GM18502 (cell line): ENCODE results near the gene MPPED2.
A peak's percentile ranks its signal among the peaks of the same experiment; 100 is the strongest.

Source experiments
- ATAC-seq: cut with Tn5 transposase; IDR thresholded peaks from one replicate; pipeline ENCODE4 v1.9.1; 2021; ENCODE audit warnings: mild to moderate bottlenecking; ENCODE audit not compliant: unreplicated experiment, poor library complexity

MPPED2 gene, protein sequence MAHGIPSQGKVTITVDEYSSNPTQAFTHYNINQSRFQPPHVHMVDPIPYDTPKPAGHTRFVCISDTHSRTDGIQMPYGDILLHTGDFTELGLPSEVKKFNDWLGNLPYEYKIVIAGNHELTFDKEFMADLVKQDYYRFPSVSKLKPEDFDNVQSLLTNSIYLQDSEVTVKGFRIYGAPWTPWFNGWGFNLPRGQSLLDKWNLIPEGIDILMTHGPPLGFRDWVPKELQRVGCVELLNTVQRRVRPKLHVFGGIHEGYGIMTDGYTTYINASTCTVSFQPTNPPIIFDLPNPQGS

DNA sequence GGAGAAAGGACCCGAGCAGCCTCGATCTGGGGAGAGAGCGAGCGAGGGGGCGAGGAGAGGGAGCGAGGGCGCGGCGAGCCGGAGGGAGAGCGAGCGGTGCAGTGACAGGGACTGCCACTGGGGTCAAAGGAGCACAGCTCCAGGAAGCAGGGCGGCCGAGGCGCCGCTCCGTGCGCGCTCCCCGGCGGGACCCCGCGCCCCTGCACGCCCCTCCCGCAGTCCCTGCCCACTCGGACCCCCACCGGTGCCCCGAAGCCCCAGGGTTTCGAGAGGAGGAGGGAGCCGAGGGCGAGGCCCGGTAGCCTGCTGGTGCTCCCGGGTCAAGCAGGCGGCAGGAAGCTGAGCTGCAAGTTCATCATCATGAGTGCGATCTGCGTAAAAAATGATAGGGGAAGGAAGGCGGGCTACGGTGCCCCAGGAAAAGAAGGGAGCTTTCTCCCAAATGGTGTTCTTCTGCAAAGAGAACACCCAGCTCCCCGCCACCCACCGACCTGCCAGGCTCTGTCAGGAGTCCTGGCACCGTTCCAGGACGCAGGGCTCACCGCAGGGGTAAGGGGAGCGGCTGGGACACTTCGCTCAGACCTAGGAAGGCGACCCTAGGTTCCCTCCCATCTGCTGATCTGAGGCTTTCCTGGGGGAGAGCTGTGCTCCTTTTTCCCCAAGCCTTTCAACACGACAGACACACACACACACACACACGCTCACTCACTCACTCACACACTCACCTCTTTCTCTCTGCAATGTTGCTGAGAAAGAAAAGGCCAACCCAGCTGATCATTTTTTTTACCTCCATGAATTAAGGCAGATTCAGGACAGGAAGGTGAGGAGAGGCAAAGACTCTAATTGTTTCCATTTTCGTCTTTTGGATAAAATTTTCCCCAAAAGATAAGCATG, at the start of gene MPPED2:
MPPED2 (minus strand) TSS at position 103 of the 894 bp plus-strand sequence. CDS start 5,980 bp downstream, outside the sequence.
- peak; percentile 96 for ATAC-seq

DNA sequence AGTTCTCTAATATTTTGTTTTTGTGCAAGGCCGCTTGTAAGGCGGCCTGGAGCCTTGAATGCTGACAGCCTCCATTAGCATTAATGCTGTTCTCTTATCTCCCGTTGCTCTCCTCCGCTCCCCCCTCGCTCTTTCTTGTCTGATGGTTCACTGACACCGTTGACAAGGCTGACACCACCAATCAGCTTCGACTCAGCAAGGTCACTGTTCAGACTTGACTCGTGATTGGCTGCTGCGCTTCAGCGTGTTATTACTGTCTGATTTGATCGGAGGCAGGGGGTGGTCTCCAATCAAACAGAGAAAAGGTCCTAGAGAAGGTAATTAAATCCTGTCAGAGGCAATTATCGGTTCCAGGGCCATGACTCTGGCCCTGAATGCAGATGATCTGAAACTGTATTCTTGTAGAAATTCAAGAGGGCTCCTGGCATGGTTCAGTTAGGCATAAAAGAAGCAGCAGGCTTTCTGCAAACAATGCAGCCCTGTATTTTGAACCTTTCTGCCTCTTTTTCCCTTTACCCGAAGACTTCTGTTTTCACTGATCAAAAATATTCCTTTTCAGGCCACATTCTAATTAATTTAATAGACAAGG, 49.3 kb upstream of the MPPED2 start:
- no peak for ATAC-seq

DNA sequence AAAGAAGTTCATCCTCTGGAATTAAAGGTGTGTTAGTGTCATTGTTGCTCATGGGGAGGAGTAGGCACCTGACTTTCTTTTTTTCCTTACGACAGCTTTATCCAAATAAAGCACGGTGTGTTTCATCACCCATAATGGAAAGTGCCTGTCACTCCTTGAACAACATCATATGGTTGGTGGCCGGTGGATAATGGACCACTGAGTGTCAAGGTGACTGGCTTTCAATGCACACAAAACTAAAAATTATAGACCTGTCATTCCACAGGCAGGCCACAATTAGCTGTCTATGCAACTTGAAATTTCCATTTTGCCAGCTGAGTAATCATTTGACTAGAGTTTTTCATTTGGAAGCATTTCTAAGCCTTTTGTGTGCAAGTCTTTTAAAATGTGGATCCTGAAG, 45.0 kb upstream of the MPPED2 start:
- no peak for ATAC-seq

DNA sequence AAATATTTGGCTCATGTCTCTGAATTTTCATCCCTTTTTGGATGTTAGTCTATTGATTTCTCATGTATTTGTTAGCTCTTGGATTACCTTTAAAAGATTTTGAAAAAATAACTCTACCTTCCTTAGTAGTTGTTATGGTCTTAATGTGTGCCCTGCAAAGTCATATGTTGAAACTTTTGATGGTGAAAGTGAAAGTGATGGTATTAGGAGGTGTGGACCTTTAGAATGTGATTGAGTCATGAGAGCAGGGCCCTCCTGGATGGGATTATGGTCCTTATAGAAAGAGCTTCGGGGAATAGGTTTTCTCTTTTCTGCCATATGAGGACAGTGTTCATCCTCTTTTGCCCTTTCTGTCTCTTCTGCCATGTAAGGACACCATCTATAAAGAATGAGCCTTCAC, 33.6 kb upstream of the MPPED2 start:
- peak; percentile 48 for ATAC-seq

DNA sequence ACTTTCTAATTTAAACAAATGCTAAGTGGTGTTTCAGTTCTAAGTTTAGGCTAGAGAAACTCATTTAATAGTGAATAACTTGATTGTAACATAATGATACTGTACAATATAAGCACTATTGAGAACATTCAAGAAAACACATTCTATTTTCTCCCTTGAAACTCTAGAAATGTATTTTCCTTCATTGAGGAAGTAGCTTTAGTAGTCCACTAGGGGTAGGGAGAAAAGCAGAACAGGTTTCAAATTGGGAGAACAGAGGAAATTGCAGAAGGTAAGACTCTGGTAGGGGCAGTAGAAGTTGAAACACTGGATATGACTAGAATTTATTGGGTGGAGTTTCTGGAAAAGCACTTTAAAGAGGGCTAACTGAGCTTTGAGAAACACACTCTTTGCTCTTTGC, 31.6 kb upstream of the MPPED2 start:
- no peak for ATAC-seq

DNA sequence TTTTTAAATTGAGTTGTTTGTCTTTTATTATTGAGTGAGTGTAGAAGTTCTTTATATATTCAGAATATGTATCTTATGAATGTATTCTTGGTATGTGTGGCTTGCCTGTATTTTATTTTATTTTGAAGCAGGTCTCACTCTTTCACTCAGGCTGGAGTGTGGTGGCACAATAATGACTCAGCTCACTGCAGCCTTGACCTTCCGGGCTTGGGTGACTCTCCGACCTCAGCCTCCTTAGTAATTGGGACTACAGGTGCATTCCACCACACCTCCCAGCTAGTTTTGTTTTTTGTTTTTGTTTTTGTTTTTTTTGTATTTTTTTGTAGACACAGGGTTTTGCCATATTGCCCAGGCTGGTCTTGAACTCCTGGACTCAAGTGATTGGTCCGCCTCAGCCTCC, 24.5 kb upstream of the MPPED2 start:
- ATAC-seq, result no peak

DNA sequence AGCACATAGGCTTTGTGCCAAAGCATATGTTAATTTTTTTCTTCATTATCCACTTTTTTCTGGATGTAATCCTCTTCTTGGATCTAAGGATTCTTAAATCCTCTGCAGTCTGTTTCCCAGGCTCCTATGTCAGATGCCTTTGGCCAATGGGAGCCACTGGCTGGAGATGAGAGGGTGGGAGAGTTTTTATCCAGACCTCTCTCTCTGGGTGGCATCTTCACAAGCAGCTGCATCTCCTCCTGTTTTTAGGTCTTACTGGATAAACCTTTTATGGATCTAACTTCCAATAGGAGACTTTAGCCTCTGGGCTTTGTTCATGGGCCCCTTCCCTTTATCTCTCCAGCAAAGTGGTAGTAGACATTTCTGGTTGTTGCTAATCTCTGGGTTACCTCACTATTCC, 22.4 kb upstream of the MPPED2 start:
- ATAC-seq, result no peak

DNA sequence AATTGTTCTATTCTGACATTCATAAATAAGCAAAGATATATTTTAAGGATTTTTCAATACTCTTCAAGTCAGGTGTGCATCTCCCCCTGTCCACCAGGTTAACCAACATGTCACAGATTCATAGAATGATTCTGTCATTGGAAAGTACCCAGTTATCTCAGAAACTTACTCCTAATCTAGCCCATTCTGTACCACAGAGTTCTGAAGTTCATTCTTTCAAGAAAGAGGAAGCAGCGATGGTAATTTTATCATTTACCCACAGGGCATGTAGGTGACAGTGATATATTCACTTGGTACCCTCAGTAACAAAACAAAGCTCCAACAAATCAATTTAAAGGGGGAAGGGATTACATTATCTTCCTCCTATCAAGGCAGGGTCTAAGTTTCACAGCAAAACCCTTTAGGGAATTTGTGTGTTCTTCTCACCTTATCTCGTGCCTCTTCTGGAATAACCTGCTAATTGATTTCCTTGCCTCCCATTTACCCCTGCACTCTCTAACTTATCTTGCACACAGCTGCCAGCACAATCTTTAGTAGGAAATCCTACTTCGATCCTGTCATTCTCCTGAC, 19.0 kb upstream of the MPPED2 start:
- ATAC-seq, result peak; percentile 75

DNA sequence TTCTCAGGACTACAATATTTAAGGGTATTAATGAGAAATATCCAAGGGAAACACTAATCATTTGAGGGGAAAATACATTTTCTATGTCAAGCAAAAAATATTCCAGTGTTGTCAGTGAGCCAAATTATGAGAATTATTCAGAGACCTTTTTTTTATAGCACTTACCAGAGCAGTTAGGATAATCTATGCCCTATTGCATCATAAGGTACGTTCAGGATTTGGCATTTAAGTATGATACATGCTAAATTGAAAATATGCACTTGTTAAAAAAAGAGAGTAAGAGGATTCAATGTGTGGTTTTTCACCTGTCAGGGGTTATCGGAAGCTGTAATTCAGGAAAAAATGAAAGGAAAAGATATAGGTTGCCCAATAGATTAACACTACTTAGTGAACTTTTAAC, 17.2 kb upstream of the MPPED2 start:
- no peak for ATAC-seq

DNA sequence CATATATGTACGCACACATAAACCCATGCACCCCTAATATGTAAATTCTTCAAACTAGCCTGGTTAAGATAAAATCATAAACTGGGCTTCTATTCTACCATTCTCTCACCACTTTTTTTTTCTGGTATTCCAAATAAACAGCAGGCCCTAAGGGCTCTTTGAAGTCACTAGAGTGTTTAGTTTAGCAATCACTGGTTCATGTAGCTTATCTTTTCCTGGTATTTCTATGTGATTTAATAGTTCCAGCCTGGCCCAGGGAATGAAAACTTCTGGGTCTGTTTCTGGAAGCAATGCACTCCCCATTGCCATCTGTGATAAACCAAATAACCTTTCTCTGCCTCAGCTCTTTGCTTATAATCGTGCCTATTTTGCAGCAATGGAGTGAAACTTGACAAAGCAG, 10.7 kb upstream of the MPPED2 start:
- no peak for ATAC-seq

DNA sequence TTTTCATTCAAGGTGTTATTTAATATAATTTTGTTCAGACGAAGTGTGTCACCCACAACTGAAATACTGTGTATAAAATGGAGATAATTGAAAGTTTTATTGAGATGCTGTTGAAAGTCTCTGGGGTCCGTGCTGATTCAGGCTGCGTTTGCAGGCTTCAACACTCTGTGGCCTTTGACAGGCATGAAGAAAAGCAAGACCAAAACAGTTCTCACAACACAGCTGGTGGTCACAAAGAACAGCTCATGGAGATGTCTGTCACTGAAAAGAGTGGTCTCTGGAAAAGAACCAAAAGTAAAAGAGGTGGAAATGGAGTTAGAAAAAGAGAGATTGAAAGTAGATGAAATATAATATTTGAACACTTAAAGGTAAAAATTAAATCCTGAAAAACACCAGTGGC, 9.8 kb upstream of the MPPED2 start:
- no peak for ATAC-seq

DNA sequence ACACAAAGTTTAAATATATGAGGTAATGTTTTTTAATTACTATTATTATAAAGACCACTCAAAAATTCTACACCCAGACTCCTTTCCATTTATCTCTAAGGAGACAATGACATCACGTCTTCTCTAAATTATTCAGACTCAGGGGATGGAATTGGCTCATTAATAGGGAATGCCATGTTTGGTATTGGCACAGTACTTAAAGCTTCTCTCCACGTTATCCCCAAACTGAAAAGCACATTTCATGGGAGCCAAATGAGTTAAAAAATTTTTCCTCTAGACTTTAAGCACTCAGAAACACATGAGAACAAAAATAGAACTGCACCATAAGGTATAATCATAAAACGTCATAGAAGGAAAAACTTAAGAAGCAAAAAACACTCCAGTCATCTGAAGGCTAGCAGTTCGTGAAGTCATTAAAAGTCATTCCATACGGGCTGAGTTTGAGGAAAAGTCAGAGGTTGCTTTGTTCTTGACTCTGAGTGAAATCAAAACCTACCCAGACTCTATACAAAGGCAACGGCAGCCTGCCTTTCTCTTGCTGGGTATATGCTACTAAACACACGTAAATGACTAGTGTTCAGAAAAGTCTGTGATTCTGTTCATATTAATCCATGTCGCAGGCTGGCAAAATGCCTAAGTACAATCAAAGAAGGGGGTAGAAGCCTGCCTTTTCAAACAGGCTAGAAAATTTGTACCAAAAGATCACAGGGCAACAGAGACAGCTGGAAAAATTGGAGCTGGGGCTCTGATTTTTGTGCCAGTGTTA, 8.7 kb upstream of the MPPED2 start:
- no peak for ATAC-seq

DNA sequence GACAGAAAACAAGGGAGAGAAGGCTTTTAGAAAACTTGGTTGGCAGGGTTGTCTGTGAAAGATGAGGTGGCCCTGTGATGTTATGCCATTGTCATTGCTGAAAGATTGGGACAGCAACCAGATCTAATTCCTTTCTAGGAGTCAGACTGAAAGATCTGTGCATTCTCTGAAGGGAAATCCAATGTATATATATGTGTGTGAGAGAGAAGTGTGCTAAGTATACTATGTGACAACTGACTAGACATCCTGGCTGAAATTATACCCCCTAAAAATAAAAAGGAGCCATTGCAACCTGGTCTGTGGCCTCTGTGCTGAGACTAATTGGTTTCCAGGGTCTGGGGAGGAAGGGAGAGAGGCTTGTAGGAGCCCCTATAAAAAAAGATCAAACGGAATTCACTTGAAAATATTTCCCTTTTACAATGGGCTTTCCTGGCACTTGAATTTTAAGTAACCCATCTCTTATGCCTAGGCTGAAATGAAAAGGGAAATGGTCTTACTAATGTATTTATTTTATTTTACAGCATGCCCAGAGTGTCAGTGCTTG, 1.2 kb upstream of the MPPED2 start:
- no peak for ATAC-seq

DNA sequence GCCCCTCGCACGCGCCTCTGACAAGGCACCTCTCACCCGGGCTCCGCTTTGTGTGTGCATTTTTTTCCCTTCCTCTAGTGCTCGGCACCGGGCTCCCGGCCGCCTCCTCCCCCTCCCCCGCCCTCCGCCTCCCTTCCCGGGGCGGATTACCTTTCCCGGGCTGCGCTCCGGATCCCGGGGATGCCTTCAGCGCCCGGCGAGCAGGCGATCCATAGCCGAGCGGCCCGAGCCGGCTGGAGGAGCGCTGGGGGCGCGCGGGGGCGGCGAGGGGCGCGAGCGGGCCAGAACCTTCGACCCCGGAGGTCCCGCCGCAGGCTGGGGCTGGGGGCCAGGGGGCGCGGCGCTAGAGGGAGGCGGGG, 282 bp downstream of the MPPED2 start:
- ATAC-seq, result peak; percentile 28

DNA sequence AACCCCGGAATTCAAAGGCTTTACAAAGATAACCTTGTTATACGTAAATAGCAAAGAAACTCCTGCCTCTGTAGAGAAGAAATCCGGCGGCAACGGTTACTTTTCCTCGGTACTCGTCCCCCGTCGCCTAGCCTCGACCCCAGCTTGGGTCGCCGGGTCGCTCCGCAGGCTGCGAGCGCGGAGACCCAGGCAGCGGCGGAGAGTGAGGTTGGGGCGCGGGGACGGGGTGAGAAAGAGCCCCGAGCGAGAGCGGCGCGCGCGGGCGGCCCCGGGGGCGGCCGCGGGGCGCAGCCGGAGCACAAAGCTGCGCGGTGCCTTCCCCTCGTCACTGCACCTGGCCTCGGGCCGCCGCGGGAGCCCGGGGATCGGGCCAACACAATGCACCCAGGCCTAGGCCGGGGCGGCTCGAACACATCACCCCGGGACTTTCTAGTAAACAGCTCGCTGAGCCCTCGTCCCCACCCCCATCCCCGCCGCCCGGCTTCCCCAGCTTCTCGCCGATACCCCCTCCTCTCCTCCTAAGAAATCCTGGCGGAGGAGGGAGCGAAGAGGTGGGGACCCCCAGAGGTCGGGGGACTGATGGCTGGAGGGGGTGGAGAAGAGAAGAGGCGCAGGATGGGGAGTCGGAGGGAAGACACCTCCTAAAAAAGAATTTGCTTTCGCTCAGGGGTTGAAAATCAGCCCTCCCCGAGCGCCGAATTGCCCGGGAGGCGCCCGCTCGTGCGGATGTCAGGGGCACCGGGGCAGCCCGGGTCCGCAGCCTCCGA, 845 bp downstream of the MPPED2 start:
- peak; percentile 36 for ATAC-seq

DNA sequence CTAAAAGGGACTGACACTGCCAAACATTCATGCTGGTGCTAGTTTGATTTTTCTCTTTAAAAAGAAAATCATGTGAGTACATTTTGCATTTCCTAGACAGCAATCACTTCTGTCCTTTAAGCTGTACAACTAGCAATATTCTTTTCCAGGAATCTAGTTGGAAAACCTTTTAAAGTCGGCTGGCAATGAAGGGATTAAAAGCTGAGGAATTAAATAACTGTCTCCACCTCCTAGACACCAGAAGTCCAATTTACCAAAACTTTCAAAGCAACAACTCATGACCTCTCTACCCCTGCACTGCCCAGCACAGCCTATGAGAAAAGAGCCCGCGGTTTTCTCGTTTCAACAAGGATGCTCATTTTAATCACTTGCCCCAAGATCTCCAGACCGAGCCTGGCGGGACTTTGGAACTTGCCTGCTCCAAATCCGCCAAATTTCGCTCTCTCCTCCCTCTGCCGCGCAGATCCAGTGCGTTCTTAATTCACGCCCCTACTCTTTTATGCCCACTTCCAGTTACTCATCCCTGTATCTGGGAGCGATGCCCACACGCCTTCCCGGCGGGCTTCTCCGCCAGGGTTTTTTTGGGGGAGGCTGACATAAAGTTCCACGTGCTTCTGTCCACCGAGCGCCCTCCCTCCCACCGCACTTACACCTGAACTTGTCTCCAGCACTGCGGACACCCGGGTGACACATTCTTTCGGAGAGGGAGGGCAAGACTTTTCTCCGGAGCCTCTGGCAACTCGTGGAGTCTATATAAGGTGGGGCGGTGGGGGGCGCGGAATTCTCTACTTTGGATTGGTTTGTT, 2.5 kb downstream of the MPPED2 start:
- no peak for ATAC-seq

DNA sequence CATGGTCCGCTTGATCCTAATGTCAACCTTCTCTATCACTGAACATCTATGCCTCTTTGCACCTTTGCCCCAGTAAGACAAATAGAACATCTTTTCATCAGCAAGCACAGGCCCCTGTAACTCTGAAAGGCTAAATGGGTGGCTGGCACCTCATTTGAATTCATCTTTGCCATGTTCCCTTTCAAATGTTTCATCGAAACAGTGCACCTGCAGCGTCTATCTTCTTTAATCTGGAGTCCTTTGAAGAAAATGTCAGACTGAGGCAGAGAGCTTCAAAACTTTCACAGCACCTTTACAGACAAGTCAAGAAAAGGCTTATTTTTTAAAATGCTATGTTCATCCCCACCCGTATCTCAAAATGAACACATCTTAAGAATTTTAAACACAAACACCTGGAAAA, 3.4 kb downstream of the MPPED2 start:
- no peak for ATAC-seq

DNA sequence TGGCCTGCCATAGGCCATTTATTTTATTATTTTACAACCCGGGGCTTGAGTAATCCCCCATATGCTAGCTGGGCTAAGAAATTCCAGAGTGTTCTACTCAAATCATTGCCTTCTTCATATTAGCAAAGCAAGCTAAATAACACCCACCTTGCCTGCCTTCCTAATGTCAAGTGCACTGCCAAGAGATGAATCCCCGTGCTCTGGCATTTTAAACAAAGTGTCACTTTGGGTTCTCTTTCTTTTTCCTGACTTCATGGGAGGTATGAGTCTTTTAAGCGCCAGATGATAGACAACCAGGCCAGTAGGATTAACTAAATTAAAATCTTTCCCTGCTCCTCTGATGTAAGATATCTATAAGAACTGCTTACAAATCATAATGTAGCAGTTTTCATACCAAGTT, 4.5 kb downstream of the MPPED2 start:
- no peak for ATAC-seq

DNA sequence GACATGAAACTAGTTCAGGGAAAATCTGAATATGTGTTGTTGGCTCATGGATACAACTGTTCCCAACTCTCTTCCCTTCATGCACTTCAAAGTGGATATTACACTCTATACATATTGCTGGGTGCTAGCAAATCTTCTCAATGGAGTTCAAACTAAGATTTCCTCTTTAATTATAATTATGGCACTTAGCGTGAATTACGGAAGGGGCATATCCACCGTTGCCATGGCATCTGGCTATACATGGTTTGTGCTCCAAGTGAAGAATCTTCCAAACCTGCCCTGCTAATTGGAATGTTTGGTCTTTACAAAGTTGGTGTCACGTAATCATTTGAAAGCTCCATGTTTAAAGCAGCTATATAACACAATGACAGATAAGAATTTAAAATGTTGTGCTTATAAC, 5.6 kb downstream of the MPPED2 start:
- ATAC-seq, result no peak
